Measurements from ENCODE around the gene CACNG4.
A peak's percentile ranks its signal among the peaks of the same experiment; 100 is the strongest.

The CACNG4 gene

GRCh38 chr17:66950886-66951604 lies 13.5 kb upstream of the CACNG4 start:
- H3K27ac ChIP-seq: no peak overlapping the region
- no peaks in the 10 kb centered on the region for H3K36me3 ChIP-seq
- H3K27me3 ChIP-seq: no peaks in the 10 kb centered on the region
- H4K20me1 ChIP-seq: no peaks in the 10 kb centered on the region
- no peak overlapping the region for H3K4me2 ChIP-seq
- no peaks in the 10 kb centered on the region for H3K9me3 ChIP-seq
- no peak overlapping the region for H3K9ac ChIP-seq
- H3K4me3 ChIP-seq: no peak overlapping the region
- H3K4me1 ChIP-seq: peaks cover 80% of the 10 kb centered on the region
- TF ChIP-seq Cebpa-rat (IDR thresholded peaks at IDR 0.05): no peak

DNA sequence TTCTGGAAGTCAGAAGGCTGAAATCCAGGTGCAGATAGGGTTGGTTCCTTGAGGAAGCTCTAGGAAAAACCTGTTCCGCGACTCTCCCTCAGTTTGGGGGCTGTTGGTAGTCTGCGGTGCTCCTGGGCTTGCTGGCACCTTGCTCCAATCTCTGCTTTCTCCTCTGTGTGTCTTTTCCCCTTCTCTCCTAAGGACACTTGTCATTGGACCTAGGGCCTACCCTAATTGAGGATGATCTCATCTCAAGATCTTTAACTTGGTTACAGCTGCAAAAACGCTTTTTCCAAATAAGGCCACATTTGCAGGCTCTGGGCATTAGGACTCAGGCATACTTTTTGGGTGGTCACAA lies 12.9 kb upstream of the CACNG4 start:
- Histone ChIP-seq H4K20me1 (no peaks in the 10 kb centered on the region), H3K4me1 (peaks cover 80% of the 10 kb centered on the region), H3K4me2 (no peak overlapping the region), H3K4me3 (no peak overlapping the region), H3K27me3 (no peaks in the 10 kb centered on the region), H3K27ac (no peak overlapping the region), H3K9me3 (no peaks in the 10 kb centered on the region), H3K36me3 (no peaks in the 10 kb centered on the region), H3K9ac (no peak overlapping the region)
- no peak for TF ChIP-seq Cebpa-rat (IDR thresholded peaks at IDR 0.05)

- Histone ChIP-seq H3K4me2 (peak overlapping the region; percentile 61), H3K4me1 (peaks cover 75% of the 10 kb centered on the region), H3K27ac (no peak overlapping the region; the same call in 1 of the 2 replicates), H3K9me3 (no peaks in the 10 kb centered on the region), H4K20me1 (no peaks in the 10 kb centered on the region), H3K27me3 (no peaks in the 10 kb centered on the region), H3K36me3 (no peaks in the 10 kb centered on the region), H3K4me3 (no peak overlapping the region), H3K9ac (no peak overlapping the region)
- no peak for TF ChIP-seq Cebpa-rat (IDR thresholded peaks at IDR 0.05)
These were observed 12.4 kb upstream of the CACNG4 start for GRCh38 chr17:66952031-66952524.

DNA sequence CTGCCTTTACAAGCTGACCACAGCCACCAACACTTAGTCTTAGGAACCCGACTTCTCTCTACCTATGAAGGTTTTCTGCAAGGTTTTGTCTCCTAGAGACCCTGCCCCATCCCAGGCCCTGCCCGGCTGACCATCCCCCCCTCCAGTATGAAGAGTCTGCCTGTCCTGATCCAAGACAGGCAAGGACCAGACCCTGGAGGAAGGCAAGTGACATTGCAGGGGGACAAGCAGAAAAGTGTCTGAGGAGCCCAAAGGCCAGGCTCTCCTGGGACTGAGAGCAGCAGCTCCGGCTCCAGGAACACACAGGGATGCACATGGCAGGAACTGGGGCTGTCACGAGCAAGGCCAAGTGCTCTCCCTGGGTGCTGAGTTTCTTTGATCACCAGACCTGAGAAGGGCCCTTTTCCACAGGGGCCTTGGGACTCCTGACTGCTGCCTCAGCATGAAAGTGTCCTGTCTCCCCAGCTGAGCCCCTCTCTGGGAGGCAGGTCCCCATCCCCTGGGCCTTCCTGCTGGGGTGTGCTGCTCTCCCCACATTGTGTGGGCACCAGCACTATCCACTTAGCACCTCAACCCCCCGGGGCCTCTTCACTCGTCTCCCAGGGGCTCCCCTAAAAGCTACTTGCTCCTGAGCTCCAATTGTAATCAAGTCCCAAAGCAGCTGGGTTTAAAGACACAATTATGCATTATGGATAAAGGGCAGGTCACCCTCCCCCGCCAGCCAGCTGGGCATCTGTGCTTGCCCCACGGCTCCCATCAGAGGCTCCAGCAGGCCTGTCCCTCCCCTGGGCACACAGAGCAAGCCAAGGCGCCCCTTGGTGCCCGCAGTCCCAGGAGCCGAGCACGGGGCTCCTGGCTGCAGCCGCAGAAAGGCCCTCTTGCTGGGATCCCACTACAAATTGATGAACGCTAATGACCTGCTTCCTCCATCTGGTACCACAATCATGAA lies 11.6 kb upstream of the CACNG4 start:
- Histone ChIP-seq H3K4me1 (peaks cover 67% of the 10 kb centered on the region), H3K9ac (0 out of 2 replicates have a peak overlapping the region, but pooled peaks have one; percentile 13), H3K27me3 (no peaks in the 10 kb centered on the region), H4K20me1 (no peaks in the 10 kb centered on the region), H3K27ac (peak overlapping the region; percentile 44; the same call in 1 of the 2 replicates), H3K36me3 (no peaks in the 10 kb centered on the region), H3K4me3 (no peak overlapping the region), H3K9me3 (no peaks in the 10 kb centered on the region), H3K4me2 (peak overlapping the region; percentile 61)
- TF ChIP-seq Cebpa-rat (IDR thresholded peaks at IDR 0.05): no peak

DNA sequence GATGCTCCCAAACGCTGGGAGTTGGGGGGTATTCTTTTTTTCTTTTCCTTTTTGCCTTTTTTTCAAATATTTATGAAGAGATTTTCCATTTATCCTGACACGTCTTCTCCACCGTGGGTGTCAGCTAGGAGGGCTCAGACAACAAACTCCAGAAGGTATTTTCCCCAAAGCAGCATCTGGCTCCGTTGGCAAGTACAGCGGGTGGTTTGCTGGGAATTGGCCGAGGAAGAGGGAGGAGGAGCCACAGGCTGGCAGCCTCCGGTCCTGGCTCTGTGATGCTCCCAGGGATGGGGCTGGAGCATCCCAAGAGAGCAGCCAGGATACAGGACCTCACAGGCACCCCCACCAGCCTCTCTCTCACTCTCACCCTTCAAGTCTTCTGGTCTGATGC lies 10.9 kb upstream of the CACNG4 start:
- H3K36me3 ChIP-seq: no peaks in the 10 kb centered on the region
- no peak overlapping the region for H3K27ac ChIP-seq
- TF ChIP-seq Cebpa-rat (IDR thresholded peaks at IDR 0.05): no peak
- H3K27me3 ChIP-seq: no peaks in the 10 kb centered on the region
- no peak overlapping the region for H3K4me3 ChIP-seq
- H3K4me1 ChIP-seq: peaks cover 60% of the 10 kb centered on the region
- H3K9ac ChIP-seq: no peak overlapping the region
- no peaks in the 10 kb centered on the region for H3K9me3 ChIP-seq
- no peaks in the 10 kb centered on the region for H4K20me1 ChIP-seq
- H3K4me2 ChIP-seq: peak overlapping the region; percentile 61

- no peaks in the 10 kb centered on the region for H3K9me3 ChIP-seq
- H3K4me2 ChIP-seq: no peak overlapping the region
- peaks cover 50% of the 10 kb centered on the region for H3K4me1 ChIP-seq
- no peak for TF ChIP-seq Cebpa-rat (IDR thresholded peaks at IDR 0.05)
- no peak overlapping the region for H3K27ac ChIP-seq
- no peak overlapping the region for H3K4me3 ChIP-seq
- H3K9ac ChIP-seq: no peak overlapping the region
- H4K20me1 ChIP-seq: no peaks in the 10 kb centered on the region
- H3K27me3 ChIP-seq: no peaks in the 10 kb centered on the region
- H3K36me3 ChIP-seq: no peaks in the 10 kb centered on the region
These were observed 9.9 kb upstream of the CACNG4 start for GRCh38 chr17:66954632-66955031.

DNA sequence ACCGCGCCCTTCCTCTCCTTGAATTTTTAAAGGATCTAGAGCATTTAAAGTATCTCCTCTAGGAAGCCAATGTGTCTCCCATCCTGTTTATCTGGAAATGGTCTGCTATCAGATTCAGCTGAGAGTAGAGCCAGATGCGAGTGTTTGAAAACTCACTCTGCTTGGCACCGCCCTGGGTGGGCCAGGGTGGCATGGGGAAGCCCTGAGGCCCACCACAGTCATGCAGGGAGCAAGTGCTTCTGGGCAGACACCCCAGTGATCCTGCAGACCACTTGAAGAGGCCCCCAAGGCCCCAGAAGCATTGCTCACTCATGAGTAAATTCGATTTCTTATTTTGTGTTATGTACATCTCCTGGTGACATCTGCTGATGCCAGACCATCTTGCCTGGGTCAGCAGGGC lies 8.7 kb upstream of the CACNG4 start:
- Histone ChIP-seq H3K9ac (no peak overlapping the region), H3K27ac (no peak overlapping the region), H3K27me3 (no peaks in the 10 kb centered on the region), H3K4me1 (peaks cover 38% of the 10 kb centered on the region), H3K36me3 (no peaks in the 10 kb centered on the region), H4K20me1 (no peaks in the 10 kb centered on the region), H3K4me3 (no peak overlapping the region), H3K4me2 (no peak overlapping the region), H3K9me3 (no peaks in the 10 kb centered on the region)
- no peak for TF ChIP-seq Cebpa-rat (IDR thresholded peaks at IDR 0.05)

GRCh38 chr17:66956941-66957340 lies 7.6 kb upstream of the CACNG4 start:
- Histone ChIP-seq H3K9ac (no peak overlapping the region), H4K20me1 (no peaks in the 10 kb centered on the region), H3K4me1 (peaks cover 32% of the 10 kb centered on the region), H3K36me3 (no peaks in the 10 kb centered on the region), H3K4me2 (no peak overlapping the region), H3K27me3 (0 out of 2 replicates have a peak, but pooled peaks cover 2% of the 10 kb centered on the region), H3K9me3 (no peaks in the 10 kb centered on the region), H3K27ac (no peak overlapping the region), H3K4me3 (no peak overlapping the region)
- no peak for TF ChIP-seq Cebpa-rat (IDR thresholded peaks at IDR 0.05)

GRCh38 chr17:66957343-66957742 lies 7.2 kb upstream of the CACNG4 start:
- no peak overlapping the region for H3K4me2 ChIP-seq
- H3K4me1 ChIP-seq: peaks cover 28% of the 10 kb centered on the region
- no peak overlapping the region for H3K9ac ChIP-seq
- TF ChIP-seq Cebpa-rat (IDR thresholded peaks at IDR 0.05): no peak
- H3K27me3 ChIP-seq: 0 out of 2 replicates have a peak, but pooled peaks cover 4% of the 10 kb centered on the region
- H4K20me1 ChIP-seq: no peaks in the 10 kb centered on the region
- H3K27ac ChIP-seq: no peak overlapping the region
- no peak overlapping the region for H3K4me3 ChIP-seq
- no peaks in the 10 kb centered on the region for H3K36me3 ChIP-seq
- no peaks in the 10 kb centered on the region for H3K9me3 ChIP-seq
